ENCODE data around the gene SDF4.

Gene SDF4

GRCh38 chr1:1240822-1241587 is 9.2 kb upstream of the SDF4 start:
- DNase-seq, result no peak

GRCh38 chr1:1240348-1240732 is 8.5 kb upstream of the SDF4 start:
- DNase-seq, result no peak

GRCh38 chr1:1239614-1240347 is 8.0 kb upstream of the SDF4 start:
- DNase-seq, result no peak

- DNase-seq, result no peak
These were observed 7.4 kb upstream of the SDF4 start for GRCh38 chr1:1239227-1239613.

GRCh38 chr1:1238702-1239178 is 6.9 kb upstream of the SDF4 start:
- no peak for DNase-seq

GRCh38 chr1:1237874-1238701 is 6.3 kb upstream of the SDF4 start:
- DNase-seq, result no peak

- DNase-seq, result no peak
These were observed 5.4 kb upstream of the SDF4 start for GRCh38 chr1:1236945-1237873.

GRCh38 chr1:1236176-1236763 is 4.5 kb upstream of the SDF4 start:
- no peak for DNase-seq

GRCh38 chr1:1235016-1235744 is 3.4 kb upstream of the SDF4 start:
- no peak for DNase-seq

GRCh38 chr1:1234180-1234808 is 2.5 kb upstream of the SDF4 start:
- DNase-seq, result no peak

- DNase-seq, result no peak
These were observed 1.7 kb upstream of the SDF4 start for GRCh38 chr1:1233567-1233892.

- no peak for DNase-seq
These were observed 1.2 kb upstream of the SDF4 start for GRCh38 chr1:1232796-1233566.

- DNase-seq, result no peak
These were observed 501 bp upstream of the SDF4 start, which contains the start of gene B3GALT6 for GRCh38 chr1:1232208-1232795. TSS of gene B3GALT6 (plus strand) at chr1:1232237. CDS start at chr1:1232279, 42 bp downstream.

- DNase-seq, result no peak
These were observed 973 bp downstream of the SDF4 start for GRCh38 chr1:1230656-1231399.

GRCh38 chr1:1229770-1230169 is 2.0 kb downstream of the SDF4 start:
- DNase-seq, result no peak

- DNase-seq, result no peak
These were observed 3.0 kb downstream of the SDF4 start for GRCh38 chr1:1228596-1229321.

GRCh38 chr1:1228187-1228586 is 3.6 kb downstream of the SDF4 start:
- no peak for DNase-seq

GRCh38 chr1:1227386-1227785 is 4.4 kb downstream of the SDF4 start:
- no peak for DNase-seq

Measured in NCI-H1694 (cell line).